ENCODE data around the gene C5orf22.
"Not testable (repeated sequence)": the region's sequence is repeated elsewhere in the genome, so short reads cannot be mapped to it uniquely, and the experiment has no call there.

Gene C5orf22

GRCh38 chr5:31531888-31532547, at the start of gene C5orf22, which contains the start of gene DROSHA:
C5orf22 (plus strand) TSS chr5:31532301; CDS start chr5:31532393, 92 bp downstream.
DROSHA (minus strand) TSS chr5:31532093; CDS start chr5:31529059, 3,034 bp downstream.
- DNase-seq: peak; percentile 97

DNA sequence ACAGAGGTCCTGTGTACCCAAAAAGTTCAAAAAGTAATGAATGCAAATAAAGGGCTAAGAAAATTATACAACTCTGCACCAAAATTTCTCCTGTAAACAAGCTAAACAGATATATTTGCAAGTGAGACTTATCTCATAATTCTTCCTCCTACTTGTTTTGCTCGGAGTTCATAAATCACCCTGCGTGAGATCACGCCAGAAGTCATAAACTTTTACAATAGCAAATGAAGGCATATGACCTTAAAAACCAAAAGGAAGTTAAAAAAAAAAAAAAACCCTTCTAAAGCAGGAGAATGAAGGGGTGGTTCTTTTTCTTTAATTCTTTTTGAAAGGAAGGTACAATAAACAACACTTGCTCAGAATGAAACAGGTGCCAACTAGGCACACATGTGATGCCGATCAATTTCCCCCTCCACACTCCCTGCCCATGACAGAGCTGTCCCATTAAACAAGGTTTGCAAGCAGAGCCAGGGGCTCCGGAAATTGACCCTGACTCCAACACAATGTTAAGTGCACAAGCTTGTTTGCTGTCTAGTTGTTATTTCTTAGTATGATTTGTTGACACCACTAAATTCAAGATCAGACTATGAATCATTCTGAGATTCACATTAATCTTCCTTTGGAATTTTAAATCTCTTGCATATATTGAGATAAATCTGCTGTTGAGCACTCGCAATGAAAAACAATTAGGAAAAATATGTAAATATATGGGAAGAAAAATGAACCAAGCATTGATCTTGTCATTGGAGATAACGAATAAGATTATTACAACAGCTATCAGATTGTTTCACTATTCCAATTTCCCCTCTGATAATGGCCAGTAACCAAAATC, 46.5 kb upstream of the C5orf22 start:
- no peak for DNase-seq

DNA sequence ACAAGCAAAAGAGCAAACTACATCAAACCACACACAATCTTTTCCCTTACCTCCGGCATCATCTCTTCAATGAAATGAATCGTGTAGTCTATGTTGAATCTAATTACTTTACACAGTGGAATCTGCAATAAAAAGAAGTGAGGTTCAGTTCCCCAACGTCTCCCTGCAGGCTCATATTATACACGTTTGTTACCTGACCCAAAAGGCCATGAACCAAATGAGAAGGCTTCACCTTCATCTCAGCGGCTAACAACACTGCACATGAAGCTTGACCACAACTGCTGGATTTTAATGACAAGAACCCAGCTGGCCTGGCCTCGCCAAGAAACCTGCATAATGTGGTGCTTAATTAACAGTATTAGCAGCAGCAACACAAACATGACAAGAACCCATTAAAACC, 45.7 kb upstream of the C5orf22 start:
- DNase-seq: no peak

GRCh38 chr5:31487506-31487905, 44.6 kb upstream of the C5orf22 start:
- no peak for DNase-seq

DNA sequence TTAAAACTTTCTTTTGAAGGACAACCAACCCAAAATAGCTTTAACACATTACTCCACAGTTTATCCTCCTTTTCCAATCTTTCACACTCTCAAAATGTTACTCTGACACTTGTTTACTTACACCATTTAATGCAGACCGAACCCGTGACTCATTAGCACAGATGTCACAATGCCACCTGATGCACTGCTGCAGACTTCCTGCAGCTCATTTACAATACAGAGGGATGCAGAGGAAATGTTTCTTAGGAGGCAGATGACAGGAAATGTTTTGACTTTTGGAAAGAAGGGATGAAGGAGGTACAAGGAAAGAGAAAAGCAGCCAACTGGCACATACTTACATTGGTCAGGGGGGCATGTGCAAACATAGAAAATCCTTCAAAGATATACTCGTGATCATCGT, 39.2 kb upstream of the C5orf22 start:
- DNase-seq: no peak

- no peak for DNase-seq
Measured at GRCh38 chr5:31495336-31495735, 36.8 kb upstream of the C5orf22 start.

DNA sequence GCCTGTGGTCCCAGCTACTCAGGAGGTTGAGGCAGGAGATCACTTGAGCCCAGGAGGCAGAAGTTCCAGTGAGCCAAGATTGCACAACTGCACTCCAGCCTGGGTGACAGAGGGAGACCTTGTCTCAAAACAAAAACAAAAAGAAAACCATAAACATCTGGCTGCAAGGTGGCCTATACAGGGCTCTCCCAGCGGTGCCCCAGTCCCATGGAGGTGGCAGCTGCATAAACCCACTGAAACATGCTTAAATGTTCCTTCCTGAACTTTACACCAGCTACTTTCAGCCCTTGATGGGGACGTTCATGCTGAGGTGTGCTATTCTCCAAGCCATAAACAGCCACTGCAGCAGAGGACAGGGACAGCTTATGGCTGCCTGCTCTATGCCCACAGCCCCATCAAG, 35.8 kb upstream of the C5orf22 start:
- no peak for DNase-seq

GRCh38 chr5:31496891-31497290, 35.2 kb upstream of the C5orf22 start:
- DNase-seq: no peak

DNA sequence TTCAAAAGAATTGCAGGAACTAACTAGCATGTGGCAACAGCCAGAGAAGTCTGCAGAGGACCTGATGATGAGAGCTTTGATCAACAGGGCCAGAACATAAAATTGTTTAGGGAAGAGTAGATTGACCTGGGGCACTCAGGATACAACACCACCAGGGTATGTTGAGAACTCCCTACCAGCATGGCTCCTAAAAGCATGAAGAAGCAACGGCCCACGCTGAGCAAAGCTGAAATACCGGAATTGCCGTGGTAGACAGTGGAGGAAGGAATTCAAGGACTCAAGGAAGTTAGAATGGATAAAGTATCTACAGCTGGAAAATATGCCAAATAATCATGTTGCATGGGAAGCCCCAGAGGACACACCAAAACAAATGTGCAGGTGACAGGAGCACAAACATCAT, 31.8 kb upstream of the C5orf22 start:
- DNase-seq: no peak

DNA sequence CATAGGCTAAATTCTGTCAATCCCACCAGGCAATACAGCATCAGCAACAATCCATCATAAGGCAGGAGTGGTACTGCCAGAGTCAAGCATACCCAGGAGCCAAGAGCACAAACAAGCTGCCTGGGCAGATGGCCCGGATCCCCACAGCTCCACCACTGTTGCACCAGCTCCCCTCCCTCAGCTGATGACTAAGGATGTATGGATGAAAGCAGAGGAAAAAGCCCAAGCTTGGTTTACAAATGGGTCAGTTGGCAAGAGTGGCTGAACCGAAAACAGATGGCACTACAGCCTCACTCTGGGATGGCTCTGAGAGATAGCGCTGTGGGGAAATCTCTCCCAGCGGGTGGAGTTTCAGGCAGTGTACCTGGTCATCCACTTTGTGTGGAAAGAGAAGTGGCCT, 29.6 kb upstream of the C5orf22 start:
- no peak for DNase-seq

DNA sequence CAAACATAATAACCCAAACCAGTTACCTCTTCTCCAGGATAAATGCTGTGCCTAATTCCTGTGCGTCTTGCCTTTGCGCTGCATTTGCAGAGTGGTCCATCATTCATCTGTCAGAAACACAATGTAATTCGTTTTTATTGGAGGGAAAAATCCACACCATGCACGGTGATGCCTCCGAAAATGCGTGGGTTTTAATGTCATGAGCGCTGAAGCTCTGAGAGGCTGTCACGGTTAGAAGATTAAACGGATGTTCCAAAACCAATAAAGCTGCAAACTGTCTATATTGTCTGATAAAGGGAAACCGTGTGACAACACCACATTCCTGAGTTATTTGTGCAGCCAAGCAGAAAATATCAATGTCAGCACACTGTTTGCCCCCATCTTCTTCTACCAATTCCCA, 27.6 kb upstream of the C5orf22 start:
- no peak for DNase-seq

DNA sequence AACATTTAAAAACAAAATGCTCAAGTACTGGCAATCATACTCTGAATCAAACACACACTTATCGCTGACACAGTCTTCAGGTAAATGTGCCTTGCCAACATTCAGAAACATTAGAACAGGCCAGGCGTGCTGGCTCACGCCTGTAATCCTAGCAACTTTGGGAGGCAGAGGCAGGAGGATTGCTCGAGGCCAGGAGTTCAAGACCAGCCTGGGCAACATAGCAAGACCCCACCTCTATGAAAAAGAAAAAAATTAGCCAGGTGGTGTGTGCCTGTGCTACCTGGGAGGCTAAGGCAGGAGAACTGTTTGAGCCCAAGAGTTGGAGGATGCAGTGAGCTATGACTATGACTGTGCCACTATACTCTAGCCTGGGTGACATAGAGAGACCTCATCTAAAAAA, 20.8 kb upstream of the C5orf22 start:
- no peak for DNase-seq

DNA sequence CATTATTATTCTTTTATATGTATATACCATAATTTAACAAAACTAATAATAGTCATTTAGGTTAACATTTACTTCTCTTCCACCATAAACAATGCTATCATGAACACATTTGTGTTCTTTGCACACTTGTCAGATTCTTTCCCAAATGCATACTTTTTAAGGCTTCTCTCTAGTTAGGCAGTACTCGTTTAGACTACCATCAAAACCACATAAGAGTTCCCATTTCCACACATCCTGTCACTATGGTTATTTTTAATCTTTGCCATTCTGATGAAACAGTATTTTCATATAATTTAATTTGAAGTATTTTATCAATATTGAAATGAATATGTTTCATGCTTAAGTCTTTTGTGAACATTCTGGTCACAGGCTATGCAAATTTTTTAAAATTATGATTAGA, 15.3 kb upstream of the C5orf22 start:
- DNase-seq: no peak

DNA sequence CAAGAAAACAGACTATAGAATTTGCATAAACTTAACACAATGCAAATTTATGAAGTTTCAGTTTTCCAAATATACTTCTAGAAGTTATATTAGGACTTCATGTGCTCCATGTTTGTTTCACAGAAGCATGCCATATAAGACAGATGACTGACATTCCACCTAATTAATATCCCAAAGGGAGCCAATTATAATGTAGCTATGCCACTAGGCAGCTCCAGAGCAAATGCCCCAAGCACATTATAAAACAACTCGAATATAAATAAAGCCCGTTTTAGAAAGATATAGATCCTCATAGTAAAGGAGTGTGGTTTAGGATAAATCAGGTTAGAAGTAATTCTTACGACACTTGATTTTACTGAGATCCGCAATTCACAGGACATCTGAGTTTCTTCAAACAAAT, 9.1 kb upstream of the C5orf22 start:
- DNase-seq: no peak

GRCh38 chr5:31530541-31531265, 1.4 kb upstream of the C5orf22 start:
- no peak for DNase-seq

- no peak for DNase-seq
Measured at GRCh38 chr5:31531543-31531887, 586 bp upstream of the C5orf22 start.

GRCh38 chr5:31534527-31535046, 2.5 kb downstream of the C5orf22 start:
- no peak for DNase-seq

- DNase-seq: no peak
Measured at GRCh38 chr5:31536873-31537272, 4.8 kb downstream of the C5orf22 start.

- no peak for DNase-seq
Measured at GRCh38 chr5:31537349-31537748, 5.2 kb downstream of the C5orf22 start.

DNA sequence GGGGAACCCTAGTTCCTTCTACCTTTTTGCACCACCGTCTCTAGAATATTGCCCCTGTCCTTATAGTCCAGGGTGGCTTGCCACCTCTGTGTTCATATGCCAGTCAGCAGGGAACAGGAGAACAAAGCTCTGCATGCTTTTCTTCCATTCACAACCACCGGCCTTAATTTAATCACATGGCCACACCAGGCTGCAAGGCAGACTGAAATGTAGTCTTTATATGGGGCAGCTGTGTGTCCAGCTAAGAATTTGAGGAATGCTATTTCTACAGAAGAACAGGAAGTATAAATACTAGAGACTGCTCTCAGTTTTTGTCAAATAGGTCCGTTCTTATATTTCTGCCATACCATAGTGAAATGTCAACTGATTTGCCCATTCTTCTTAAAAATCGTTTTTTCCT, 5.8 kb downstream of the C5orf22 start:
- DNase-seq: no peak

GRCh38 chr5:31549114-31549513, 17.0 kb downstream of the C5orf22 start:
- DNase-seq: not testable (repeated sequence)

DNA sequence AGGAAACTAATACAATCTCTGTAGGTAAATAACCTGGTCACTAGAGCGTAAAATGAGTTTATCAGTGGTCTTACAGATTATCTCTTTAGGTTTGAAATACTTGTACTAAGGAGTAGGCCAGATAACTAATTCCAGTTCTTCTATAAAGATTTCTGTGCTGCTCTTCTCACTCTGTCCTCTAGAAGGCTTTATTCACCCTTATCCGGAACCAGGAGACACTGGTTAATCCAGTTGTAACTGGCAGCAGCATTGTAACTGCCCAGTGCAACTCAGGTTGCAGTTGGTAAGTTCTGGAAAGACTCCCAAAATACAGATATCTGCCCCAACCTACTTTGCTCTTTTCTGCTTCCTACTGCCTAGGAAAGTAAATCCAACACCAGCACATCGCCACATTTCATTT, 19.8 kb downstream of the C5orf22 start:
- no peak for DNase-seq

DNA sequence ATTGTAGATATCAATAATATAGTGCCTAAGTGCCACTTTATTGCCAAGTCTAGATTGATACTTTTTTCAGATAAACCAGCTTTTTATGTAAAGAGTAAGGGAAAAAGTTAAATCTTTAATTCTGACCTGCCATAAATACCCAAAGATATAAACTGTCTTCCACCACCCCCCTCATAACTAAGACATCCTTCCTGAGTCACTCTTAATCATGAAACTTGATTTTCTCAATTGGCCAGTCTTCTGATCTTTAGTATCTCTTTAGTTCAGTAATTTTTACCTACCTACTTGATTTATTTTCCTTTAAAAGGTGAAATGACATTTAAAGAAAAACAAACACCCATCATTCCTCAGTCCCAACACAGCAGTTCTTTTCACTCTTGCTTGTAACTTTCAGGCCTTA, 21.8 kb downstream of the C5orf22 start:
- DNase-seq: no peak

DNA sequence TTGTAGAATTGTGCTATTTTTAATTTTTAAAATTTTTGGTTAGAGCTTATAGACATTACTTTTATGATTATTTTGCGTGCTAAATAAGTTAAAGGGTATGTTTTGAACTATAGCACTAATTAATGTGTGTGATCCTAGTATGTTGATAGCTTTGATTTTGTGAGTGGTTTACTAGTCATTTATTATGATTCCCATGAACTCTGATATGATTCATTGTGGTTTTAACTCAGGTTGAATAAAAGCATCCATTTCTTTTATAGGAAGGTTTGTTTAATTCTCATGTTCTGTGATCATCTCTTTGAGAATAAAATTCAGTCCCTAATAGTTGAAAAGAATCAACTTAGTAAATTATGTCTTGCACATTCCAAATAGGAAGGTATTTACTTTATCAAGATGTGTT, 22.5 kb downstream of the C5orf22 start:
- DNase-seq: no peak

Data from NCI-H1092 (cell line).